ENCODE measurements around the gene B2M.
"Not testable (repeated sequence)": the region's sequence is repeated elsewhere in the genome, so short reads cannot be mapped to it uniquely, and the experiment has no call there.

B2M gene

DNA sequence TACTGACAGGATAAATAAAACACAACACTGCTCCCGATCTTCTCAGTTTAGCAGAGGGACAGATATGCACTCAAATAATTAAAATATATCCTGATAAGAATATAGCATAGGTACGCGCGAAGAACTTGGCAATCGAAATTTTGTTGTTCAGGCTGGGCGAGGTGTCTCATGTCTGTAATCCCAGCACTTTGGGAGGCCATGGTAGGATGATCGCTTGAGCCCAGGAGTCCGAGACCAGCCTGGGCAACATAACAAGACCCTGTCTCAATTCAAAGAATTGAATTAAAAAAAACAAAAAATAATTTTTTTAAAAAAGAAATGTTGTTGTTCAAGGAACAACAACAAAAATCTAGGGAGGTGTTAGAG, 7.6 kb downstream of the B2M start:
- no peak overlapping the region for H3K4me3 ChIP-seq (ENCODE audit: low read depth, low read length)
- DNase-seq (ENCODE audit: low read depth), result no peak
- TF ChIP-seq POLR2A (IDR thresholded peaks at IDR 0.05; ENCODE audit: extremely low read depth, insufficient read length) (no peak), MYC (IDR thresholded peaks at IDR 0.05; ENCODE audit: low read depth, low read length) (no peak)
- TF ChIP-seq, protein P1, sequence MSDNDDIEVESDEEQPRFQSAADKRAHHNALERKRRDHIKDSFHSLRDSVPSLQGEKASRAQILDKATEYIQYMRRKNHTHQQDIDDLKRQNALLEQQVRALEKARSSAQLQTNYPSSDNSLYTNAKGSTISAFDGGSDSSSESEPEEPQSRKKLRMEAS (IDR thresholded peaks at IDR 0.05; ENCODE audit: low read depth, low read length), result no peak
- TF ChIP-seq, protein P2, sequence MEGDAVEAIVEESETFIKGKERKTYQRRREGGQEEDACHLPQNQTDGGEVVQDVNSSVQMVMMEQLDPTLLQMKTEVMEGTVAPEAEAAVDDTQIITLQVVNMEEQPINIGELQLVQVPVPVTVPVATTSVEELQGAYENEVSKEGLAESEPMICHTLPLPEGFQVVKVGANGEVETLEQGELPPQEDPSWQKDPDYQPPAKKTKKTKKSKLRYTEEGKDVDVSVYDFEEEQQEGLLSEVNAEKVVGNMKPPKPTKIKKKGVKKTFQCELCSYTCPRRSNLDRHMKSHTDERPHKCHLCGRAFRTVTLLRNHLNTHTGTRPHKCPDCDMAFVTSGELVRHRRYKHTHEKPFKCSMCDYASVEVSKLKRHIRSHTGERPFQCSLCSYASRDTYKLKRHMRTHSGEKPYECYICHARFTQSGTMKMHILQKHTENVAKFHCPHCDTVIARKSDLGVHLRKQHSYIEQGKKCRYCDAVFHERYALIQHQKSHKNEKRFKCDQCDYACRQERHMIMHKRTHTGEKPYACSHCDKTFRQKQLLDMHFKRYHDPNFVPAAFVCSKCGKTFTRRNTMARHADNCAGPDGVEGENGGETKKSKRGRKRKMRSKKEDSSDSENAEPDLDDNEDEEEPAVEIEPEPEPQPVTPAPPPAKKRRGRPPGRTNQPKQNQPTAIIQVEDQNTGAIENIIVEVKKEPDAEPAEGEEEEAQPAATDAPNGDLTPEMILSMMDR (IDR thresholded peaks at IDR 0.05; ENCODE audit: low read depth, low read length), result no peak

DNA sequence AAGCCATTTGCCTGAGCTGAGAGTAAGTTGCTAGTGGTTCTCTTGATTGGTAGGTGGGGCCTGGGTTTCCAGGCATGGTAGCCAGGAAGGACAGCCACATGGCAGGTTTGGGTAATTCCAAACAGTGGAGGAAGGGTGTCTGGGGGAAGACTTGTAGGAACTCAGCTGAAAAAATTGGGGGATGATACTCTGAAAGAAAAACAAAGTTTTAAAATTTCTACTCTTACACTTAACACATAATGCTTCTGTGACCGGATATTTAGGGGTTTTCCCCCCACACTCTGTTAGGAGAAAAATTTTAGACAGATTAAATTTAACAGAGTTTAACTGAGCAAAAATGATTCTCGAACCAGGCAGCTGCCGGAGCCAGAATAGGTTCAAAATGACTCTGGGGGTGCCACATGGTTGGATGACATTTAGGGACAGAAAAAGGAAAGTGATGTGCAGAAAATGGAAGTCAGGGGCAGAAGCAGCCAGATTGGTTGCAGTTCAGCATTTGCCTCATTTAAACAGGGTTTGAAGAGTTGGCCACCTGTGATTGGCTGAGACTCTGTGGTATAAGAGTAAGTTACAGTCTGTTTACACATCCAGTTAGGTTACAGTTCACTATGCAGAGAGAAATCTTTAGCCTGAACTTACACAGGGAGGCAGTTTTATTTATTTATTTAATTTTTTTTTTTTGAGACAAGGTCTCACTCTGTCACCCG, 8.1 kb downstream of the B2M start:
- TF ChIP-seq, protein P2 (IDR thresholded peaks at IDR 0.05; ENCODE audit: low read depth, low read length), result no peak
- TF ChIP-seq POLR2A (IDR thresholded peaks at IDR 0.05; ENCODE audit: extremely low read depth, insufficient read length), result peak; percentile 15
- TF ChIP-seq, protein P1 (IDR thresholded peaks at IDR 0.05; ENCODE audit: low read depth, low read length), result peak; percentile 40
- peak; percentile 49 for DNase-seq (ENCODE audit: low read depth)
- no peak overlapping the region for H3K4me3 ChIP-seq (ENCODE audit: low read depth, low read length)

DNA sequence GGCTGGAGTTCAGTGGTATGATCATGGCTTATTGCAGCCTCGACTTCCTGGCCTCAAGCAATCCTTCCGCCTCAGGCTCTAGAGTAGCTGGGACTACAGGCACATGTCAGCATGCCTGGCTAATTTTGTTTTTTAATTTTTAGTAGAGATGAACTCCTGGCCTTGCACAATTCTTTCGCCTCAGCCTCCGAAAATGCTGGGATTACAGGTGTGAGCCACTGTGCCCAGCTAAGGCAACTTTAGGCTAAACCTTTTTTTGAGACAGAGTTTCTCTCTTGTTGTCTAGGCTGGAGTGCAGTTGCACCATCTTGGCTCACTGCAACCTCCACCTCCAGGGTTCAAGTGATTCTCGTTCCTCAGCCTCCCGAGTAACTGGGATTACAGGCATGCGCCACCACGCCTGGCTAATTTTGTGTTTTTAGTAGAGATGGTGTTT, 8.7 kb downstream of the B2M start:
- DNase-seq (ENCODE audit: low read depth); H3K4me3 ChIP-seq (ENCODE audit: low read depth, low read length): not testable (repeated sequence)

DNA sequence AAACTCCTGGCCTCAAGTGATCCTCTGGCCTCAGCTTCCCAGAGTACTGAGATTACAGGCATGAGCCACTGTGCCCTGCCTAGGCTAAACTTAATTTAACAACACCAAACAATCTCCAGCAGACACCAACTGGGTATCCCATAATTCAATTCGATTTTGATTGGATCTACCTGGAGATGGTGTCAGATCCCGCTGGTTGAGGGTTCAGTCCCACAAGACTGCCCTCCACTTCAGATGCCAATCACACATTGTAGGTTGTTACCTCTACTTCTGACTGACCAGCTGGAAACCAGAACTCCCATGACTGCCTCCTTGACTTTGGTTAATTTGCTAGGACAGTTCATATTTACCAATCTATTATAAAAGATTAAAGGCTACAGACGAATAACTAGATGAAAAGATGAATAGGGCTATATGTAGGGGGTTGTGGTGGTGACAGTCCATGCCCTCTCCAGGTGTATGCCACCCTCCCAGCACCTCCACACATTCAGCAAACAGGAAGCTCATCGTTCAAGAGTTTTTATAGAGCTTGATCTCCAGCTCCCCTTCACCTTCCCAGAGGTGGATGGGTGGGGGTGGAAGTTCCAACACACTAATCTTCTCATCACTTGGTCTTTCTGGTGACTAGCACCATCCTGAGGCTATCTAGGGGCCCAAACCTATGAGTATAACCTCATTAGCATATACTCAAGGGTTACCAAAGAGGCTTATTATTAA, 9.3 kb downstream of the B2M start:
- DNase-seq (ENCODE audit: low read depth), result no peak
- H3K4me3 ChIP-seq (ENCODE audit: low read depth, low read length), result no peak overlapping the region

DNA sequence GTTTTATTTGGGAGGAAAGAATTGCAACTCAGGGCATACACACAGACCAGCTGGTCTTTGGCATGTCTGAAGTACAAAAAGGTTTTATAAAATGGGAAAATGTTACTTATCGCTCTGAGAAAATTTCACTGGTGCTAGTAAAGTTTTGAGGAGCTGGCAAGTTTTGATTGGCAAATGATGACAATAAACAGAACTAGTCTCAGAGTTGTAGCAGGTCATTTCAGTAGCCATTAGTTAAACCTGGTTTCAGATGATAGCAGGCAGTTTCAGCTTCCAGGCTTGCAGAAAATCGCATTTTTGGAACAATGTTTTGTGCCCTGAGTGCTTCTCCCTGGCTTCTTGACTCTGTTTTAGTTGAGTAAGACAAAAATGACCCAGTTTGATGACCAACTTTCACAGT, 10.7 kb downstream of the B2M start:
- TF ChIP-seq, protein P2 (IDR thresholded peaks at IDR 0.05; ENCODE audit: low read depth, low read length), result no peak
- no peak for TF ChIP-seq MYC (IDR thresholded peaks at IDR 0.05; ENCODE audit: low read depth, low read length)
- TF ChIP-seq POLR2A (IDR thresholded peaks at IDR 0.05; ENCODE audit: extremely low read depth, insufficient read length), result no peak
- no peak for DNase-seq (ENCODE audit: low read depth)
- H3K4me3 ChIP-seq (ENCODE audit: low read depth, low read length), result no peak overlapping the region

More for the DNA sequence above, 9.3 kb downstream of the B2M start:
- TF ChIP-seq, protein P1 (IDR thresholded peaks at IDR 0.05; ENCODE audit: low read depth, low read length), result no peak
- TF ChIP-seq POLR2A (IDR thresholded peaks at IDR 0.05; ENCODE audit: extremely low read depth, insufficient read length), result no peak
- TF ChIP-seq, protein P2 (IDR thresholded peaks at IDR 0.05; ENCODE audit: low read depth, low read length), result no peak
- TF ChIP-seq MYC (IDR thresholded peaks at IDR 0.05; ENCODE audit: low read depth, low read length), result no peak

DNA sequence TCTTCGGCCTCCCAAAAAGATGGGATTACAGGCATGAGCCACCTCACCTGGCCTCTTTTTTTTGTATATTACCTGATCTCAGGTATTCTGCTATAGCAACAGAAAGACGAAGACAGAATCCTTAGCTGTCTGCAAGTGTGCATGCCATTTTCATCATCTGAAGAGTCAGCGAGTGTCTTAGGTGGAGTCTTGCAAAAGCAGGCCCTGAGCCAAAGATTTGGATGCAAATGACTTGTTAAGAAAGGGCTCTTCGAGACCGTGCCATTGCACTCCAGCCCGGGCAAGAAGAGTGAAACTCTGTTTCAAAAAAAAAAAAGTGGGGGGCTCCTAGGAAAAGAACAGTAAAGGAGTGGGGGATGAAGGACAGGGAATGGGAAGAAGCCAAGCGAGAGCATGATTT, 14.8 kb downstream of the B2M start:
- DNase-seq (ENCODE audit: low read depth), result peak; percentile 52
- peak overlapping the region; percentile 42 for H3K4me3 ChIP-seq (ENCODE audit: low read depth, low read length)
- TF ChIP-seq, protein P2 (IDR thresholded peaks at IDR 0.05; ENCODE audit: low read depth, low read length), result no peak
- no peak for TF ChIP-seq MYC (IDR thresholded peaks at IDR 0.05; ENCODE audit: low read depth, low read length)
- no peak for TF ChIP-seq POLR2A (IDR thresholded peaks at IDR 0.05; ENCODE audit: extremely low read depth, insufficient read length)

Measured in NB4 (cell line).